Skeletal muscle satellite cell (primary cell): ENCODE measurements around the gene YAF2. TPM values are rescaled to one million over a fixed set of nuclear protein-coding genes. Genes with fewer than 3 reads are reported as not detected.

Source experiments
- H3K27me3 ChIP-seq: 2 replicates; pipeline ENCODE4 v1.7.0; 2013; ENCODE audit warnings: low read length; ENCODE audit not compliant: control insufficient read depth, insufficient read depth
- H3K36me3 ChIP-seq: 2 replicates; pipeline ENCODE4 v1.7.0; 2013; ENCODE audit warnings: mild to moderate bottlenecking, control low read depth, low read length; ENCODE audit not compliant: insufficient read depth
- H3K4me1 ChIP-seq: 2 replicates; pipeline ENCODE4 v1.7.0; 2013; ENCODE audit warnings: low read length; ENCODE audit not compliant: control insufficient read depth, insufficient read depth
- H3K4me2 ChIP-seq: 2 replicates; pipeline ENCODE4 v1.7.0; 2013; ENCODE audit warnings: mild to moderate bottlenecking, low read length
- H3K4me3 ChIP-seq: 2 replicates; pipeline ENCODE4 v1.7.0; 2013; ENCODE audit warnings: low read length
- H3K9ac ChIP-seq: 2 replicates; pipeline ENCODE4 v1.7.0; 2013; ENCODE audit warnings: mild to moderate bottlenecking, low read depth, low read length, moderate library complexity
- H3K9me3 ChIP-seq: replicated peaks from 2 replicates; pipeline ENCODE4 v1.7.0; 2013; ENCODE audit warnings: mild to moderate bottlenecking, control low read depth, low read length
- total RNA-seq: library from RNA; depleted of rRNA; stranded (reverse); fragments of >200 nt; gene quantifications from 2 replicates; pipeline ENCODE4 v1.2.3, GENCODE V29; 2012; rRNA removed

YAF2 gene
- 10.9 and 15.2 TPM in 2 replicates for total RNA-seq

GRCh38 chr12:42238240-42239140 lies at the start of gene YAF2:
Gene YAF2, minus strand, starts transcription at chr12:42238248. Its CDS starts 68 bp downstream, at chr12:42238180.
- Histone ChIP-seq H3K27me3 (no peaks in the 10 kb centered on the region), H3K4me3 (peak within 1 kb of the TSS; percentile 83), H3K9me3 (no peaks in the 10 kb centered on the region), H3K9ac (peak within 1 kb of the TSS; percentile 94), H3K4me2 (peak within 1 kb of the TSS; percentile 99), H3K4me1 (peaks cover 20% of the 10 kb centered on the region), H3K36me3 (peaks cover 7% of the 10 kb centered on the region)

GRCh38 chr12:42286741-42287140 lies 48.7 kb upstream of the YAF2 start:
- Histone ChIP-seq H3K9ac (no peak overlapping the region), H3K27me3 (peaks cover 8% of the 10 kb centered on the region)

GRCh38 chr12:42285431-42285830 lies 47.4 kb upstream of the YAF2 start:
- no peaks in the 10 kb centered on the region for H3K36me3 ChIP-seq
- H3K9me3 ChIP-seq: no peaks in the 10 kb centered on the region
- no peak overlapping the region for H3K4me2 ChIP-seq
- no peaks in the 10 kb centered on the region for H3K4me1 ChIP-seq
- H3K4me3 ChIP-seq: no peak overlapping the region
- no peak overlapping the region for H3K9ac ChIP-seq
- H3K27me3 ChIP-seq: peaks cover 8% of the 10 kb centered on the region

More at GRCh38 chr12:42286741-42287140, 48.7 kb upstream of the YAF2 start:
- Histone ChIP-seq H3K4me1 (no peaks in the 10 kb centered on the region), H3K36me3 (no peaks in the 10 kb centered on the region), H3K4me2 (no peak overlapping the region), H3K4me3 (no peak overlapping the region), H3K9me3 (no peaks in the 10 kb centered on the region)

GRCh38 chr12:42284876-42285275 lies 46.8 kb upstream of the YAF2 start:
- Histone ChIP-seq H3K4me2 (no peak overlapping the region), H3K9me3 (no peaks in the 10 kb centered on the region), H3K27me3 (peaks cover 8% of the 10 kb centered on the region), H3K4me1 (no peaks in the 10 kb centered on the region), H3K4me3 (no peak overlapping the region), H3K9ac (no peak overlapping the region), H3K36me3 (no peaks in the 10 kb centered on the region)

GRCh38 chr12:42284157-42284556 lies 46.1 kb upstream of the YAF2 start:
- Histone ChIP-seq H3K27me3 (peaks cover 8% of the 10 kb centered on the region), H3K4me1 (no peaks in the 10 kb centered on the region), H3K4me2 (no peak overlapping the region), H3K9me3 (no peaks in the 10 kb centered on the region), H3K36me3 (no peaks in the 10 kb centered on the region), H3K9ac (no peak overlapping the region), H3K4me3 (no peak overlapping the region)

- Histone ChIP-seq H3K9me3 (no peaks in the 10 kb centered on the region), H3K27me3 (peaks cover 8% of the 10 kb centered on the region), H3K9ac (no peak overlapping the region), H3K4me3 (no peak overlapping the region), H3K4me2 (no peak overlapping the region), H3K4me1 (no peaks in the 10 kb centered on the region), H3K36me3 (no peaks in the 10 kb centered on the region)
These were observed 45.7 kb upstream of the YAF2 start for GRCh38 chr12:42283739-42284138.

- Histone ChIP-seq H3K4me2 (no peak overlapping the region), H3K36me3 (no peaks in the 10 kb centered on the region), H3K9ac (no peak overlapping the region), H3K4me3 (no peak overlapping the region), H3K9me3 (no peaks in the 10 kb centered on the region), H3K27me3 (peaks cover 12% of the 10 kb centered on the region), H3K4me1 (no peaks in the 10 kb centered on the region)
These were observed 44.2 kb upstream of the YAF2 start for GRCh38 chr12:42282294-42282693.

- no peaks in the 10 kb centered on the region for H3K9me3 ChIP-seq
- H3K4me1 ChIP-seq: no peaks in the 10 kb centered on the region
- no peak overlapping the region for H3K4me3 ChIP-seq
- H3K27me3 ChIP-seq: peaks cover 16% of the 10 kb centered on the region
- no peak overlapping the region for H3K4me2 ChIP-seq
- no peak overlapping the region for H3K9ac ChIP-seq
- no peaks in the 10 kb centered on the region for H3K36me3 ChIP-seq
These were observed 43.8 kb upstream of the YAF2 start for GRCh38 chr12:42281844-42282243.

GRCh38 chr12:42281278-42281677 lies 43.2 kb upstream of the YAF2 start:
- Histone ChIP-seq H3K4me1 (no peaks in the 10 kb centered on the region), H3K27me3 (peaks cover 16% of the 10 kb centered on the region), H3K36me3 (no peaks in the 10 kb centered on the region), H3K9ac (no peak overlapping the region), H3K9me3 (no peaks in the 10 kb centered on the region), H3K4me2 (no peak overlapping the region), H3K4me3 (no peak overlapping the region)

- H3K9ac ChIP-seq: no peak overlapping the region
- H3K36me3 ChIP-seq: no peaks in the 10 kb centered on the region
- no peaks in the 10 kb centered on the region for H3K4me1 ChIP-seq
- H3K9me3 ChIP-seq: no peaks in the 10 kb centered on the region
- H3K4me2 ChIP-seq: no peak overlapping the region
- H3K4me3 ChIP-seq: no peak overlapping the region
- peaks cover 16% of the 10 kb centered on the region for H3K27me3 ChIP-seq
These were observed 40.1 kb upstream of the YAF2 start for GRCh38 chr12:42278128-42278510.

GRCh38 chr12:42277396-42278127 lies 39.5 kb upstream of the YAF2 start:
- H3K4me2 ChIP-seq: no peak overlapping the region
- no peak overlapping the region for H3K9ac ChIP-seq
- H3K9me3 ChIP-seq: no peaks in the 10 kb centered on the region
- no peak overlapping the region for H3K4me3 ChIP-seq
- H3K4me1 ChIP-seq: no peaks in the 10 kb centered on the region
- no peaks in the 10 kb centered on the region for H3K36me3 ChIP-seq
- peaks cover 16% of the 10 kb centered on the region for H3K27me3 ChIP-seq
